ENCODE data around the gene LMX1A. TPM values are rescaled to one million over a fixed set of nuclear protein-coding genes. Genes with fewer than 3 reads are reported as not detected.

Gene LMX1A
- total RNA-seq, 1 donor from 2014 or later = not detected

GRCh38 chr1:165355139-165355976 lies 1.2 kb downstream of the LMX1A start:
- DNase-seq = no peak

GRCh38 chr1:165354739-165355138 lies 1.8 kb downstream of the LMX1A start:
- peaks cover 9% of the 10 kb centered on the region for H3K9me3 Mint-ChIP-seq (ENCODE audit: unreplicated experiment)
- no peak for DNase-seq
- peaks cover 29% of the 10 kb centered on the region for H3K27me3 Mint-ChIP-seq (ENCODE audit: unreplicated experiment)
- H3K4me3 Mint-ChIP-seq (ENCODE audit: unreplicated experiment) = peak overlapping the region; percentile 81
- no peaks in the 10 kb centered on the region for H3K36me3 Mint-ChIP-seq (ENCODE audit: unreplicated experiment)
- no peak for TF ChIP-seq CTCF (IDR thresholded peaks at IDR 0.05; ENCODE audit: partially characterized antibody, unreplicated experiment)
- H3K4me1 Mint-ChIP-seq (ENCODE audit: low read depth, unreplicated experiment) = peaks cover 20% of the 10 kb centered on the region
- H3K27ac Mint-ChIP-seq (ENCODE audit: unreplicated experiment) = no peak overlapping the region

More at GRCh38 chr1:165355139-165355976, 1.2 kb downstream of the LMX1A start:
- Mint-ChIP-seq H3K27me3 (ENCODE audit: unreplicated experiment) (peaks cover 29% of the 10 kb centered on the region), H3K36me3 (ENCODE audit: unreplicated experiment) (no peaks in the 10 kb centered on the region), H3K4me1 (ENCODE audit: low read depth, unreplicated experiment) (peaks cover 20% of the 10 kb centered on the region), H3K9me3 (ENCODE audit: unreplicated experiment) (peaks cover 9% of the 10 kb centered on the region), H3K4me3 (ENCODE audit: unreplicated experiment) (peak overlapping the region; percentile 81), H3K27ac (ENCODE audit: unreplicated experiment) (no peak overlapping the region)
- no peak for TF ChIP-seq CTCF (IDR thresholded peaks at IDR 0.05; ENCODE audit: partially characterized antibody, unreplicated experiment)

GRCh38 chr1:165353731-165354671 lies 2.5 kb downstream of the LMX1A start:
- no peaks in the 10 kb centered on the region for H3K36me3 Mint-ChIP-seq (ENCODE audit: unreplicated experiment)
- peak; percentile 31 for DNase-seq
- peaks cover 20% of the 10 kb centered on the region for H3K4me1 Mint-ChIP-seq (ENCODE audit: low read depth, unreplicated experiment)

GRCh38 chr1:165352442-165353293 lies 3.8 kb downstream of the LMX1A start:
- Mint-ChIP-seq H3K36me3 (ENCODE audit: unreplicated experiment) (no peaks in the 10 kb centered on the region), H3K9me3 (ENCODE audit: unreplicated experiment) (peaks cover 9% of the 10 kb centered on the region), H3K27me3 (ENCODE audit: unreplicated experiment) (peaks cover 23% of the 10 kb centered on the region), H3K27ac (ENCODE audit: unreplicated experiment) (no peak overlapping the region), H3K4me1 (ENCODE audit: low read depth, unreplicated experiment) (peaks cover 20% of the 10 kb centered on the region), H3K4me3 (ENCODE audit: unreplicated experiment) (peak overlapping the region; percentile 84)
- TF ChIP-seq CTCF (IDR thresholded peaks at IDR 0.05; ENCODE audit: partially characterized antibody, unreplicated experiment) = no peak
- DNase-seq = peak; percentile 35

More at GRCh38 chr1:165353731-165354671, 2.5 kb downstream of the LMX1A start:
- Mint-ChIP-seq H3K9me3 (ENCODE audit: unreplicated experiment) (peaks cover 9% of the 10 kb centered on the region), H3K27ac (ENCODE audit: unreplicated experiment) (no peak overlapping the region), H3K27me3 (ENCODE audit: unreplicated experiment) (peaks cover 30% of the 10 kb centered on the region), H3K4me3 (ENCODE audit: unreplicated experiment) (peak overlapping the region; percentile 75)
- TF ChIP-seq CTCF (IDR thresholded peaks at IDR 0.05; ENCODE audit: partially characterized antibody, unreplicated experiment) = no peak

Measured in glutamatergic neuron (in vitro differentiated cells).